Measurements from ENCODE around the gene DCTN4. TPM values are rescaled to one million over a fixed set of nuclear protein-coding genes. Genes with fewer than 3 reads are reported as not detected.

The DCTN4 gene
- total RNA-seq, 1 experiment from 2014 or later = 51.9 TPM

DNA sequence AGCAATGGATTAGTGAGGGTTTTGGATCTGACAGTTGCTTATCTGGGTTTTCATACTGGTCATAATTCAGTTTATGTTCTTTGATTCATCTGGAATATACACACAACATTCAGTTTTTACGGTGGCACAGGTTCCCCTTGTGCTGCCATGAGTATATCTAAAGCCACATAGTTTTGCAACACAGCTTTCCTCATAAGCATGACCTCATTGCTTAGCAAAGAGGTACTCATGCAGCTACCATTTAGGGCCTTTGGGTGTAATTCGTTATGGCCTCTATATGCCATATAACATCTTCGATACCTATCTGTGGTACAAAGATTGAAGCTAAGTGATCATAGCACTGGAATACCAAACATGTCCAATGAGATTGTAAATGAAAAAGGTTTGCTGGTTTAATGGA, 55.1 kb downstream of the DCTN4 start:
- H3K27me3 Mint-ChIP-seq (ENCODE audit: unreplicated experiment) = no peaks in the 10 kb centered on the region
- no peak overlapping the region for H3K4me3 Mint-ChIP-seq (ENCODE audit: low read depth, unreplicated experiment)
- TF ChIP-seq, protein P1, sequence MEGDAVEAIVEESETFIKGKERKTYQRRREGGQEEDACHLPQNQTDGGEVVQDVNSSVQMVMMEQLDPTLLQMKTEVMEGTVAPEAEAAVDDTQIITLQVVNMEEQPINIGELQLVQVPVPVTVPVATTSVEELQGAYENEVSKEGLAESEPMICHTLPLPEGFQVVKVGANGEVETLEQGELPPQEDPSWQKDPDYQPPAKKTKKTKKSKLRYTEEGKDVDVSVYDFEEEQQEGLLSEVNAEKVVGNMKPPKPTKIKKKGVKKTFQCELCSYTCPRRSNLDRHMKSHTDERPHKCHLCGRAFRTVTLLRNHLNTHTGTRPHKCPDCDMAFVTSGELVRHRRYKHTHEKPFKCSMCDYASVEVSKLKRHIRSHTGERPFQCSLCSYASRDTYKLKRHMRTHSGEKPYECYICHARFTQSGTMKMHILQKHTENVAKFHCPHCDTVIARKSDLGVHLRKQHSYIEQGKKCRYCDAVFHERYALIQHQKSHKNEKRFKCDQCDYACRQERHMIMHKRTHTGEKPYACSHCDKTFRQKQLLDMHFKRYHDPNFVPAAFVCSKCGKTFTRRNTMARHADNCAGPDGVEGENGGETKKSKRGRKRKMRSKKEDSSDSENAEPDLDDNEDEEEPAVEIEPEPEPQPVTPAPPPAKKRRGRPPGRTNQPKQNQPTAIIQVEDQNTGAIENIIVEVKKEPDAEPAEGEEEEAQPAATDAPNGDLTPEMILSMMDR (IDR thresholded peaks at IDR 0.05; ENCODE audit: unreplicated experiment) = no peak
- H3K36me3 Mint-ChIP-seq (ENCODE audit: insufficient read depth, unreplicated experiment) = no peaks in the 10 kb centered on the region
- H3K4me1 Mint-ChIP-seq (ENCODE audit: low read depth, unreplicated experiment) = no peaks in the 10 kb centered on the region
- CTCF ChIA-PET = no interaction called here
- no TSS peak for BruUV-seq (replicated peaks)
- DNase-seq = no peak
- no peaks in the 10 kb centered on the region for H3K9me3 Mint-ChIP-seq (ENCODE audit: low read depth, unreplicated experiment)
- H3K27ac Mint-ChIP-seq (ENCODE audit: unreplicated experiment) = no peak overlapping the region
- intact Hi-C loops (cut with micrococcal nuclease; ENCODE audit: unreplicated experiment) = loop anchor here (2.0 kb wide), 1 partner anchor 39 kb away; no protein-coding TSS in a partner anchor

- no peak within 1 kb of the TSS for H3K4me3 Mint-ChIP-seq (ENCODE audit: low read depth, unreplicated experiment)
- DNase-seq = peak; percentile 94
- TF ChIP-seq, protein P1 (IDR thresholded peaks at IDR 0.05; ENCODE audit: unreplicated experiment) = peak; percentile 65
- no peaks in the 10 kb centered on the region for H3K27me3 Mint-ChIP-seq (ENCODE audit: unreplicated experiment)
- no peak within 1 kb of the TSS for H3K27ac Mint-ChIP-seq (ENCODE audit: unreplicated experiment)
- H3K9me3 Mint-ChIP-seq (ENCODE audit: low read depth, unreplicated experiment) = no peaks in the 10 kb centered on the region
- CTCF ChIA-PET = interaction anchor here (0.6 to 2.0 kb wide), 21 partner anchors 10 to 615 kb away, joined by 3 to 12 read pairs (median 3); partner anchors contain the start of genes DCTN4, MYOZ3 and SMIM3
- intact Hi-C loops (cut with micrococcal nuclease; ENCODE audit: unreplicated experiment) = loop anchor here (1.0 kb wide), 1 partner anchor 147 kb away; no protein-coding TSS in a partner anchor
- BruUV-seq (replicated peaks) = no TSS peak
- H3K4me1 Mint-ChIP-seq (ENCODE audit: low read depth, unreplicated experiment) = no peaks in the 10 kb centered on the region
- H3K36me3 Mint-ChIP-seq (ENCODE audit: insufficient read depth, unreplicated experiment) = peaks cover 7% of the 10 kb centered on the region
Measured at GRCh38 chr5:150700594-150701377, 58.0 kb downstream of the DCTN4 start, which contains the start of gene RBM22. Gene RBM22, minus strand, starts transcription at chr5:150701062. Its CDS starts 77 bp downstream, at chr5:150700985.

GRCh38 chr5:150700246-150700593, 58.6 kb downstream of the DCTN4 start:
- BruUV-seq (replicated peaks) = no TSS peak
- no peaks in the 10 kb centered on the region for H3K9me3 Mint-ChIP-seq (ENCODE audit: low read depth, unreplicated experiment)
- CTCF ChIA-PET = interaction anchor here (0.6 to 2.0 kb wide), 13 partner anchors 9 to 616 kb away, joined by 3 to 12 read pairs (median 3); partner anchors contain the start of genes DCTN4 and SMIM3

DNA sequence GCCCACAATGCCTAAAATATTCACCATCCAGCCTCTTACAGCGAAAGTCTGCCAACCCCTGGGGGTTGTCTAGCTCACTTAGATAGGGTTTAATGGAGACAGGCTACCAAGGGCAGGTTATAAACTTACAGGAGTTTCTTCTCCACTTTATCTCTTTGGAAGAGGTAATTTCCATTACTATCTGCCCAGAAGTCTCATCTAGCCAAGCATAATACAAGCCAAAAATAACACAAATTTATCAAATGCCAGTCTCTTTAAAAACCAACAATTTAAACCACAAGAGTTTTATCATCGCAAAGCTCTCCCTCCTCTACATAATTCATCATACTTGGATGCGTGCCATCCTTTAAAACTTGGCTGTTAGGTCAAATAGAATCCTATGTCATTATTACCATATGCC, 64.2 kb downstream of the DCTN4 start:
- no peaks in the 10 kb centered on the region for H3K4me1 Mint-ChIP-seq (ENCODE audit: low read depth, unreplicated experiment)
- H3K36me3 Mint-ChIP-seq (ENCODE audit: insufficient read depth, unreplicated experiment) = peaks cover 37% of the 10 kb centered on the region
- no peak overlapping the region for H3K4me3 Mint-ChIP-seq (ENCODE audit: low read depth, unreplicated experiment)
- BruUV-seq (replicated peaks) = no TSS peak
- H3K27ac Mint-ChIP-seq (ENCODE audit: unreplicated experiment) = no peak overlapping the region
- no peaks in the 10 kb centered on the region for H3K27me3 Mint-ChIP-seq (ENCODE audit: unreplicated experiment)
- CTCF ChIA-PET = no interaction called here
- intact Hi-C loops (cut with micrococcal nuclease; ENCODE audit: unreplicated experiment) = no loop called here
- DNase-seq = no peak
- TF ChIP-seq, protein P1 (IDR thresholded peaks at IDR 0.05; ENCODE audit: unreplicated experiment) = no peak
- H3K9me3 Mint-ChIP-seq (ENCODE audit: low read depth, unreplicated experiment) = no peaks in the 10 kb centered on the region

More at GRCh38 chr5:150700246-150700593, 58.6 kb downstream of the DCTN4 start:
- TF ChIP-seq, protein P1 (IDR thresholded peaks at IDR 0.05; ENCODE audit: unreplicated experiment) = no peak
- H3K27me3 Mint-ChIP-seq (ENCODE audit: unreplicated experiment) = no peaks in the 10 kb centered on the region
- no peak overlapping the region for H3K27ac Mint-ChIP-seq (ENCODE audit: unreplicated experiment)
- no peak overlapping the region for H3K4me3 Mint-ChIP-seq (ENCODE audit: low read depth, unreplicated experiment)
- no peaks in the 10 kb centered on the region for H3K4me1 Mint-ChIP-seq (ENCODE audit: low read depth, unreplicated experiment)
- intact Hi-C loops (cut with micrococcal nuclease; ENCODE audit: unreplicated experiment) = no loop called here
- H3K36me3 Mint-ChIP-seq (ENCODE audit: insufficient read depth, unreplicated experiment) = peaks cover 12% of the 10 kb centered on the region
- no peak for DNase-seq
